ENCODE measurements around the gene DIP2B.

The DIP2B gene

GRCh38 chr12:50530532-50530931 is 25.7 kb downstream of the DIP2B start:
- no peak for DNase-seq (ENCODE audit: extremely low read depth, low read depth)
- no peak for TF ChIP-seq CTCF (IDR thresholded peaks at IDR 0.05; ENCODE audit: low read depth, low read length)

- no peak for DNase-seq (ENCODE audit: extremely low read depth, low read depth)
- TF ChIP-seq CTCF (IDR thresholded peaks at IDR 0.05; ENCODE audit: low read depth, low read length): no peak
Observed at GRCh38 chr12:50533203-50533584, 28.4 kb downstream of the DIP2B start.

GRCh38 chr12:50533971-50534370 is 29.2 kb downstream of the DIP2B start:
- no peak for TF ChIP-seq CTCF (IDR thresholded peaks at IDR 0.05; ENCODE audit: low read depth, low read length)
- DNase-seq (ENCODE audit: extremely low read depth, low read depth): no peak

- DNase-seq (ENCODE audit: extremely low read depth, low read depth): no peak
- no peak for TF ChIP-seq CTCF (IDR thresholded peaks at IDR 0.05; ENCODE audit: low read depth, low read length)
Observed at GRCh38 chr12:50536831-50537537, 32.2 kb downstream of the DIP2B start.

- DNase-seq (ENCODE audit: extremely low read depth, low read depth): no peak
Observed at GRCh38 chr12:50537538-50537919, 32.7 kb downstream of the DIP2B start.

GRCh38 chr12:50538182-50538581 is 33.4 kb downstream of the DIP2B start:
- no peak for DNase-seq (ENCODE audit: extremely low read depth, low read depth)

More at GRCh38 chr12:50537538-50537919, 32.7 kb downstream of the DIP2B start:
- TF ChIP-seq CTCF (IDR thresholded peaks at IDR 0.05; ENCODE audit: low read depth, low read length): no peak

GRCh38 chr12:50541139-50541538 is 36.4 kb downstream of the DIP2B start:
- DNase-seq (ENCODE audit: extremely low read depth, low read depth): no peak
- TF ChIP-seq CTCF (IDR thresholded peaks at IDR 0.05; ENCODE audit: low read depth, low read length): no peak

More at GRCh38 chr12:50538182-50538581, 33.4 kb downstream of the DIP2B start:
- no peak for TF ChIP-seq CTCF (IDR thresholded peaks at IDR 0.05; ENCODE audit: low read depth, low read length)

Data from AG09319 (cell line).